Measurements from ENCODE around the gene CLCNKB. TPM values are rescaled to one million over a fixed set of nuclear protein-coding genes. Genes with fewer than 3 reads are reported as not detected.

Gene CLCNKB
- total RNA-seq, 2 donors from 2014 or later: 0.12 TPM; not detected in 1

DNA sequence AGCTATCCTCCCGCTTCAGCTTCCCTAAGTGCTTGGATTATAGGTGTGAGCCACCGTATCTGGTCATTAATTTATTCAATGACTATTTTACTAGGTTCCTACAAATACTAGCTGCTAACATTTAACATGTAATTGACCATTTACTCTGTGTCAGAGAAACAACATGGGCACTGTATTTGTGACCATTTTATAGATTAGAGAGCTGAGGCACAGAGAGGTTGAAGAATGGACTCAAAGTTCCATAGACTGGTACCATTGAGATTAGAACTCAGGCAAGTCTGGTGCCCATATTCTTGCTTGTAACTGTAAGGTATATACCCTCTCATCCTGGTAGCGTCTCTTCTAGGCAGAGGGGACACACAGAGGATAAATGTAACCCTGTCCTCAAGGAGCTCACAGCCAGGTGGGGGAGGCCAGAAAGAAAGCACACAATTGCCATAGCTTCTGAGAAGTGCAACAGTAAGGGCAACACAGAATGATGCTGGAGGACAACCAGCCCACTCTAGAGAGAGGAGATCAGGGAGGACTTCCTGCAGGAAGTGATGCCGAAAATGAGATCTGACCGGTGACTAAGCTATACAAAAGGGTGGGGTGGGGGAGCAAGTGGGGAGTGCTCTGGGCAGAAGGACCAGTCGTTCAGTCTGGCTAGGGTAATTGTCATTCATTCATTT lies 35.8 kb upstream of the CLCNKB start:
- no peak overlapping the region for H3K9ac ChIP-seq (ENCODE audit: low read depth in 2 of 2, low read length in 2 of 2)
- H3K36me3 ChIP-seq: no peaks in the 10 kb centered on the region
- no peaks in the 10 kb centered on the region for H3K27me3 ChIP-seq
- intact Hi-C loops (cut with DNase I): loop anchor here (2.0 kb wide), 2 partner anchors 25 to 49 kb away; no protein-coding TSS in a partner anchor
- DNase-seq: no peak
- no peak overlapping the region for H3K27ac ChIP-seq
- TF ChIP-seq, protein P1, sequence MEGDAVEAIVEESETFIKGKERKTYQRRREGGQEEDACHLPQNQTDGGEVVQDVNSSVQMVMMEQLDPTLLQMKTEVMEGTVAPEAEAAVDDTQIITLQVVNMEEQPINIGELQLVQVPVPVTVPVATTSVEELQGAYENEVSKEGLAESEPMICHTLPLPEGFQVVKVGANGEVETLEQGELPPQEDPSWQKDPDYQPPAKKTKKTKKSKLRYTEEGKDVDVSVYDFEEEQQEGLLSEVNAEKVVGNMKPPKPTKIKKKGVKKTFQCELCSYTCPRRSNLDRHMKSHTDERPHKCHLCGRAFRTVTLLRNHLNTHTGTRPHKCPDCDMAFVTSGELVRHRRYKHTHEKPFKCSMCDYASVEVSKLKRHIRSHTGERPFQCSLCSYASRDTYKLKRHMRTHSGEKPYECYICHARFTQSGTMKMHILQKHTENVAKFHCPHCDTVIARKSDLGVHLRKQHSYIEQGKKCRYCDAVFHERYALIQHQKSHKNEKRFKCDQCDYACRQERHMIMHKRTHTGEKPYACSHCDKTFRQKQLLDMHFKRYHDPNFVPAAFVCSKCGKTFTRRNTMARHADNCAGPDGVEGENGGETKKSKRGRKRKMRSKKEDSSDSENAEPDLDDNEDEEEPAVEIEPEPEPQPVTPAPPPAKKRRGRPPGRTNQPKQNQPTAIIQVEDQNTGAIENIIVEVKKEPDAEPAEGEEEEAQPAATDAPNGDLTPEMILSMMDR (IDR thresholded peaks at IDR 0.05): no peak
- H3K4me1 ChIP-seq: no peaks in the 10 kb centered on the region
- H3K4me3 ChIP-seq: no peak overlapping the region
- no peaks in the 10 kb centered on the region for H3K9me3 ChIP-seq

DNA sequence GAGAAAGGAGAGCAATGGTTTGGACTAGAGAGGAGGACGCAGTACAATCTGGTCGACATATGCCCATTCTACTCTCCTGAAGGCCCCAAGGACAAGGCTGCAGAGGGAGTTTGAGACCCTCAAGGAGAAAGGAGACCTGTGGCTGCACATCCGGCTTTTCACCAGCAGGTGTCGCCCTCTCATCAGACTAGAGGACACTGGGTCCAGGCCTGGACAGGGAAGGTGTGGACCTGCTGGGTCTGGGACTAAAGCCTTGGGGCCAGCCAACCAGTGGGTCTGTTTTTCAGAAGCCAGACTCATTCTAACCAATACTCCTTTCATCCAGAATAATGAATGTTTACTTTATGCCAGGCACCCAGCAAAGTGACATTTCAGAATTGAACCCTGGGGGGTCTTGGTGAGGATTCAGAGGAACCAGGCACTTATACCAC lies 34.5 kb upstream of the CLCNKB start:
- H3K9me3 ChIP-seq: no peaks in the 10 kb centered on the region
- H3K4me1 ChIP-seq: peaks cover 4% of the 10 kb centered on the region

DNA sequence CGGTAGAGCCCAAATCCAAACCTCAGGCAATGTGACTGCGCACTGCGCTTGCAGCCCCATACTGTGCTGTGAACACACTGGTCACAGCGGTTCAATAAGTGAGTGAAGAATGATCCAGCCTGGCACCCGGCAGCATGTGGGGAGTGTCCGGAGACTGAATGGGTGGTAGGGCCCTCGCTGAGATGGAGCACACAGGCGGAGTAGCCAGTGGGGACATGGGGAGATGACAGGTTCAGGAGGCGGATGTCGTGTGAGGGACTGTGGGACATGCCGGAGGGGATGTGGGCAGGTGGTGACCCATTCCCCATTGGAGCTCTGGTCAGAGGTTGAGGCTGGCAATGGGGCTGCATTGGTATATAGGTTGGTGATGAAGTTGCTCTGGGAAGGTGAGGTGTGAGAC lies 33.9 kb upstream of the CLCNKB start:
- TF ChIP-seq, protein P1 (IDR thresholded peaks at IDR 0.05): no peak
- no peak overlapping the region for H3K4me3 ChIP-seq

More for the DNA sequence above, 34.5 kb upstream of the CLCNKB start:
- H3K9ac ChIP-seq (ENCODE audit: low read depth in 2 of 2, low read length in 2 of 2): no peak overlapping the region
- TF ChIP-seq, protein P1 (IDR thresholded peaks at IDR 0.05): peak; percentile 94
- DNase-seq: peak; percentile 82
- no peak overlapping the region for H3K4me3 ChIP-seq
- H3K27ac ChIP-seq: no peak overlapping the region
- intact Hi-C loops (cut with DNase I): loop anchor here (2.0 kb wide), 2 partner anchors 24 to 48 kb away; no protein-coding TSS in a partner anchor
- no peaks in the 10 kb centered on the region for H3K36me3 ChIP-seq
- no peaks in the 10 kb centered on the region for H3K27me3 ChIP-seq

DNA sequence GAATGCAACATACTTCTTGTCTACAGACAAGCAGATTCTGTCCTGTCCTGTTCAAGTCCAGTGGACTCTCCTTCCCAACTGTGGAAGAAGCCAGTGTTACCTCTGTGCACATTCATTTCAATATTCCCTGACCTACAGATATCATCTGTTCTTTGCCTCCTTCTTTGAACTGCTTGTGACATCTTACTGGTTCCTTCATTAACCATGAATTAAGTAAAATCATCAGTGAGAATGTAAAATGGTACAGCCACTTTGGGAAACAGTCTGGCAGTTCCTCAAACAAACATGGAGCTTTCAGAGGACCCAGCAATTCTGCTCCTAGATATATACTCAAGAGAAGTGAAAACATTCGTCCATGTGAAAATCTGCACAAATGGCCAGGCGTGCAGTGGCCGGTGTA lies 32.7 kb upstream of the CLCNKB start:
- H3K36me3 ChIP-seq: no peaks in the 10 kb centered on the region
- H3K4me3 ChIP-seq: no peak overlapping the region
- intact Hi-C loops (cut with DNase I): no loop called here
- H3K27me3 ChIP-seq: no peaks in the 10 kb centered on the region
- no peak overlapping the region for H3K27ac ChIP-seq
- TF ChIP-seq, protein P1 (IDR thresholded peaks at IDR 0.05): no peak
- no peak for DNase-seq
- H3K4me1 ChIP-seq: peaks cover 4% of the 10 kb centered on the region
- no peaks in the 10 kb centered on the region for H3K9me3 ChIP-seq
- H3K9ac ChIP-seq (ENCODE audit: low read depth in 2 of 2, low read length in 2 of 2): no peak overlapping the region

More for the DNA sequence above, 33.9 kb upstream of the CLCNKB start:
- intact Hi-C loops (cut with DNase I): loop anchor here (2.0 kb wide), 2 partner anchors 23 to 47 kb away; no protein-coding TSS in a partner anchor
- DNase-seq: no peak
- peaks cover 4% of the 10 kb centered on the region for H3K4me1 ChIP-seq
- no peaks in the 10 kb centered on the region for H3K9me3 ChIP-seq
- H3K36me3 ChIP-seq: no peaks in the 10 kb centered on the region
- no peaks in the 10 kb centered on the region for H3K27me3 ChIP-seq
- no peak overlapping the region for H3K9ac ChIP-seq (ENCODE audit: low read depth in 2 of 2, low read length in 2 of 2)
- H3K27ac ChIP-seq: no peak overlapping the region

DNA sequence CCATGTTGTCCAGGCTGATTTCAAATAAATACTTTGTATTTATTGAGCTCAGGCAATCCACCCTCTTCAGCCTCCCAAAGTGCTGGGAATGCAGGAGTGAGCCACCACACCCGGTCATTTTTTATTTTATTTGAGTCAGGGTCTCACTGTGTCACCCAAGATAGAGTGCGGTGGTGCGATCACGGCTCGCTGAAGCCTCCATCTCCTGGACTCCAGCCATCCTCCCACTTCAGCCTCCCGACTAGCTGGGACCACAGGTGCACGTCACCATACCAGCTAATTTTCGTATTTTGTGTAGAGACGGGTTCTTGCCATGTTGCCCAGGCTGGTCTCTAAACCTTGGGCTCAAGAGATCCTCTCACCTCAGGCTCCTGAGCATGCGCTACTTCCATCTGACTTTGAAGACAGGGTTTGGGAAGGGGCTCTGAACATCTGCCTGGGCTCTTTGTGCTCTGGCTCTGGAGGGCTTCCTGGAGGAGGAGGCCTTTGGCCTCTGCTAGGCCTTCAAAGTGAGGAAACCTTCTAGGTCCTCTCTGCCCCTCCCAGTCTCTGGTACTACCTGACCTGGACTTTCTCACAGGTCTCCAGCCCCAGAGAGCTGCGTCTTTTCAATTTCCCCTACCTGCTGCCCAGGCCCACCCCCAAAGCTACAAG lies 31.5 kb upstream of the CLCNKB start:
- Histone ChIP-seq H3K9me3 (no peaks in the 10 kb centered on the region), H3K27ac (no peak overlapping the region), H3K4me1 (peaks cover 4% of the 10 kb centered on the region), H3K9ac (ENCODE audit: low read depth in 2 of 2, low read length in 2 of 2) (no peak overlapping the region), H3K27me3 (no peaks in the 10 kb centered on the region), H3K36me3 (no peaks in the 10 kb centered on the region), H3K4me3 (no peak overlapping the region)
- TF ChIP-seq, protein P1 (IDR thresholded peaks at IDR 0.05): no peak
- no peak for DNase-seq
- intact Hi-C loops (cut with DNase I): no loop called here
